Stomach (tissue), 9 donors: ENCODE data around the gene TFB1M. TPM values are rescaled to one million over a fixed set of nuclear protein-coding genes. Genes with fewer than 3 reads are reported as not detected.
"Not testable (repeated sequence)": the region's sequence is repeated elsewhere in the genome, so short reads cannot be mapped to it uniquely, and the experiment has no call there.

Experiments
- DNase-seq, 2 donors: peaks; one replicate each; pipeline versions ENCODE4 v3.0.0 to v3.0.0-alpha.2; 2013 to 2019
- H3K27ac ChIP-seq, 5 donors: fragments of 200-600 bp in 4 of 5; sonication (generic) in 4 of 5; one replicate each; pipeline ENCODE4 v1.5.1; 2013 to 2019; ENCODE audit warnings: mild to moderate bottlenecking in 1 of 5, moderate library complexity in 1 of 5
- H3K27me3 ChIP-seq, 3 donors: fragments of 200-600 bp; sonication (generic); one replicate each; pipeline ENCODE4 v1.5.1; 2017 to 2019; ENCODE audit warnings: mixed run types in 1 of 3
- H3K36me3 ChIP-seq, 4 donors: fragments of 200-600 bp; sonication (generic); 1 replicate in 3 of 4; 2 replicates in 1 of 4; pipeline ENCODE4 v1.5.1; 2016 to 2019
- H3K4me1 ChIP-seq, 4 donors: fragments of 200-600 bp; sonication (generic); one replicate each; pipeline ENCODE4 v1.5.1; 2016 to 2019
- H3K4me3 ChIP-seq, 4 donors: fragments of 200-600 bp; sonication (generic) in 3 of 4; one replicate each; pipeline ENCODE4 v1.5.1; 2016 to 2019; ENCODE audit warnings: mild to moderate bottlenecking in 1 of 4
- H3K9me3 ChIP-seq, 4 donors: fragments of 200-600 bp; sonication (generic); one replicate each; pipeline ENCODE4 v1.5.1; 2016 to 2019
- EP300 ChIP-seq: sonication (generic); formaldehyde crosslinking; IDR thresholded peaks from one replicate; pipeline ENCODE4 v1.6.1; 2017; ENCODE audit warnings: antibody characterized with exemption
- POLR2A ChIP-seq, 4 donors: fragments of 450-650 bp; IDR thresholded peaks; one replicate each; pipeline ENCODE4 v1.6.1; 2016; ENCODE audit warnings: antibody characterized with exemption in 4 of 4, control low read depth in 2 of 4, mild to moderate bottlenecking in 1 of 4, moderate library complexity in 1 of 4
- POLR2AphosphoS5 ChIP-seq, 3 donors: sonication (generic); formaldehyde crosslinking; IDR thresholded peaks; one replicate each; pipeline ENCODE4 v1.6.1; 2016; ENCODE audit warnings: antibody characterized with exemption in 3 of 3
- WGBS, 5 donors: extraction: QIAGEN DNeasy Blood & Tissue Kit in 3 of 5; methylation state at CpG; one replicate each; pipeline versions ENCODE4 v1.1.5 to v1.1.7; 2013 to 2018; 5-methylcytosine and 5-hydroxymethylcytosine counted together
- intact Hi-C: fragments of 100-400 bp; cut with DNase I; formaldehyde crosslinking; loops from one replicate; pipeline ENCODE4 v1.15.1; 2023; ENCODE audit warnings: low total_unique reads
- polyA plus RNA-seq, 3 donors: library from polyadenylated mRNA; stranded (reverse); fragments of 200-250 nt; gene quantifications; one replicate each; pipeline ENCODE4 v1.2.3, GENCODE V29; 2013
- total RNA-seq, 5 donors: library from RNA; depleted of rRNA; stranded (reverse); fragments of >200 nt; gene quantifications; one replicate each; pipeline versions ENCODE4 v1.1.0 to v1.2.3, GENCODE V29; 2014 to 2016
- TF ChIP-seq, protein P1 (sequence below), 7 experiments: fragments of 450-650 bp in 4 of 7; fragments of 200-600 bp in 3 of 7; sonication (generic) in 3 of 7; IDR thresholded peaks; one replicate each; pipeline ENCODE4 v1.5.1; 2016 to 2019; ENCODE audit warnings: antibody characterized with exemption in 7 of 7, control low read depth in 2 of 7, mild to moderate bottlenecking in 1 of 7
- donor health status: healthy with polysubstance abuse.
- donor health status: Bipolar disorder and iron deficiency.
- donor health status: healthy.

TFB1M gene
- total and polyA plus RNA-seq, 8 donors = 5.4 to 37.9 (median 13.7) TPM

GRCh38 chr6:155235087-155235486 lies 79.2 kb downstream of the TFB1M start:
- Histone ChIP-seq H3K27ac (no peak overlapping the region), H3K36me3 (no peaks in the 10 kb centered on the region), H3K4me3 (no peak overlapping the region), H3K4me1 (peaks cover 0 to 7% (median 0%) of the 10 kb centered on the region in 4 donors), H3K9me3 (peaks cover 0 to 6% (median 2%) of the 10 kb centered on the region in 4 donors), H3K27me3 (no peaks in the 10 kb centered on the region)
- peak in 1 of 2 donors; percentile 22 for DNase-seq
- WGBS, 5 donors = 54 to 75% (median 62%) methylated on average over 5 of the region's 5 CpGs
- intact Hi-C loops = no loop called here
- TF ChIP-seq, protein P1, sequence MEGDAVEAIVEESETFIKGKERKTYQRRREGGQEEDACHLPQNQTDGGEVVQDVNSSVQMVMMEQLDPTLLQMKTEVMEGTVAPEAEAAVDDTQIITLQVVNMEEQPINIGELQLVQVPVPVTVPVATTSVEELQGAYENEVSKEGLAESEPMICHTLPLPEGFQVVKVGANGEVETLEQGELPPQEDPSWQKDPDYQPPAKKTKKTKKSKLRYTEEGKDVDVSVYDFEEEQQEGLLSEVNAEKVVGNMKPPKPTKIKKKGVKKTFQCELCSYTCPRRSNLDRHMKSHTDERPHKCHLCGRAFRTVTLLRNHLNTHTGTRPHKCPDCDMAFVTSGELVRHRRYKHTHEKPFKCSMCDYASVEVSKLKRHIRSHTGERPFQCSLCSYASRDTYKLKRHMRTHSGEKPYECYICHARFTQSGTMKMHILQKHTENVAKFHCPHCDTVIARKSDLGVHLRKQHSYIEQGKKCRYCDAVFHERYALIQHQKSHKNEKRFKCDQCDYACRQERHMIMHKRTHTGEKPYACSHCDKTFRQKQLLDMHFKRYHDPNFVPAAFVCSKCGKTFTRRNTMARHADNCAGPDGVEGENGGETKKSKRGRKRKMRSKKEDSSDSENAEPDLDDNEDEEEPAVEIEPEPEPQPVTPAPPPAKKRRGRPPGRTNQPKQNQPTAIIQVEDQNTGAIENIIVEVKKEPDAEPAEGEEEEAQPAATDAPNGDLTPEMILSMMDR (IDR thresholded peaks at IDR 0.05) = no peak
- no peak for TF ChIP-seq EP300
- no peak for TF ChIP-seq POLR2AphosphoS5 (IDR thresholded peaks at IDR 0.05)
- no peak for TF ChIP-seq POLR2A (IDR thresholded peaks at IDR 0.05)

- 81 to 94% (median 91%) methylated on average over 4 of the region's 4 CpGs for WGBS, 5 donors
- no peak overlapping the region for H3K27ac ChIP-seq
- peaks cover 0 to 6% (median 2%) of the 10 kb centered on the region in 4 donors for H3K9me3 ChIP-seq
- H3K36me3 ChIP-seq = no peaks in the 10 kb centered on the region
- TF ChIP-seq POLR2A (IDR thresholded peaks at IDR 0.05) (no peak), POLR2AphosphoS5 (IDR thresholded peaks at IDR 0.05) (no peak), EP300 (no peak)
- TF ChIP-seq, protein P1 (IDR thresholded peaks at IDR 0.05) = no peak
- peaks cover 0 to 7% (median 0%) of the 10 kb centered on the region in 4 donors for H3K4me1 ChIP-seq
- no peak overlapping the region for H3K4me3 ChIP-seq
- intact Hi-C loops = no loop called here
- no peak for DNase-seq
- H3K27me3 ChIP-seq = no peaks in the 10 kb centered on the region
These were observed 79.6 kb downstream of the TFB1M start for GRCh38 chr6:155234687-155235086.

DNA sequence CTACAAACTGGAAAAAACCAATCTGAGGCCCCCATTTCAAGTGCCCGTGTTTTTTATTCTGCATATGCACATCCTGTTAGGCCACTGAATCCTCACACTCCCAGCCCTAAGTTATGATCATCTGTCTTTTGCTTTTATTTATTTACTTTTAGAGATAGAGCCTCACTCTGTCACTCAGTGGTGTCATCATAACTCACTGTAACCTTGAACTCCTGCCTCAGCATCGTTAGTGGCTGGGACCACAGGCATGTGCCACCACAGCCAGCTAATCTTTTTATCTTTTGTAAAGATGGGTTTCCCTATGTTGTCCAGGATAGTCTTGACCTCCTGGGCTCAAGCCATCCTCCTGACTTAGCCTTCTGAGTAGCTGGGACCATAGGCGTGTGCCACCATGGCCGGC lies 80.1 kb downstream of the TFB1M start:
- peaks cover 0 to 7% (median 0%) of the 10 kb centered on the region in 4 donors for H3K4me1 ChIP-seq
- H3K27ac ChIP-seq = no peak overlapping the region

DNA sequence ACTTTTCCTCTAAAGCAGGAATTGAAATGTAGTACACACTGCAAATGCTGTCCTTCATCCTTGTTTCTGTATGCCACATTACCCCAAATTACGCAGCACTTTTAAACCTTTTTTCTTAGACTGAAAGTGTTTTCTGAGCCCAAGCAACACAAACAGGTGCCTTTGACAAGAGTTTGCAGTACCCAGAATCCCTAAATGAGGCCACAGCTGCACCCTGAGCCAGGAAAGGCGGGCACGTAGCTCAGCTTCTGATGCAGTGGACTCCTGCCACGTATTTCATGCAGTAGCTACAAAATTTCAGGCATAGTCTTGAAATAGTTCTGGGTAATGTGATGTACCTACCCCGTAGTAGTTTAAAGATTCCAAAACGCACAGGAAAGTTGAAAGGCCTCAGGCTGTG lies 81.4 kb downstream of the TFB1M start:
- intact Hi-C loops = no loop called here
- Histone ChIP-seq H3K9me3 (peaks cover 0 to 5% (median 2%) of the 10 kb centered on the region in 4 donors), H3K27ac (no peak overlapping the region), H3K27me3 (no peaks in the 10 kb centered on the region), H3K4me1 (peaks cover 0 to 7% (median 2%) of the 10 kb centered on the region in 4 donors), H3K36me3 (no peaks in the 10 kb centered on the region), H3K4me3 (no peak overlapping the region)
- no peak for TF ChIP-seq POLR2AphosphoS5 (IDR thresholded peaks at IDR 0.05)
- TF ChIP-seq, protein P1 (IDR thresholded peaks at IDR 0.05) = no peak
- no peak for TF ChIP-seq POLR2A (IDR thresholded peaks at IDR 0.05)
- TF ChIP-seq EP300 = no peak
- DNase-seq = no peak
- WGBS, 5 donors = 70 to 94% (median 86%) methylated on average over 6 of the region's 6 CpGs

More for the DNA sequence above, 80.1 kb downstream of the TFB1M start:
- H3K4me3 ChIP-seq = no peak overlapping the region
- DNase-seq = no peak
- intact Hi-C loops = no loop called here
- H3K36me3 ChIP-seq = no peaks in the 10 kb centered on the region
- H3K9me3 ChIP-seq = peaks cover 0 to 6% (median 2%) of the 10 kb centered on the region in 4 donors
- WGBS, 5 donors = 72 to 91% (median 90%) methylated on average over 3 to 4 of the region's 4 CpGs
- TF ChIP-seq, protein P1 (IDR thresholded peaks at IDR 0.05) = no peak
- TF ChIP-seq EP300 (no peak), POLR2AphosphoS5 (IDR thresholded peaks at IDR 0.05) (no peak), POLR2A (IDR thresholded peaks at IDR 0.05) (no peak)
- no peaks in the 10 kb centered on the region for H3K27me3 ChIP-seq

DNA sequence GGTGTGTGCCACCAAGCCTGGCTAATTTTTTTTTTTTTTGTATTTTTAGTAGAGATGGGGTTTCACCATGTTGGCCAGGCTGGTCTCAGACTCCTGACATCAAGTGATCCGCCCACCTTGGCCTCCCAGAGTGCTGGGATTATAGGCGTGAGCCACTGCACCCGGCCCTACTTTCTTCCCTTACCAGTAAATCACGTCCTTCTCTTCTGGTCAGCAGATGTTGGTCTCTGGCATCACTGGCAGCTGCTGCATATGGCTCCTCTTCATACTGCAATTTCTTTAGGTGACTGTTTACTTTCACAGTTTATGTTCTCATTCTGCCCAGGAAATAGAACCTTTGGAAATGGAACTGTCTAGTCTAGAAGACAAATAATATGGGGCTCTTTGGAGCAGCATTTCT lies 83.3 kb downstream of the TFB1M start:
- H3K9me3 ChIP-seq, H3K27me3 ChIP-seq, DNase-seq, H3K4me1 ChIP-seq, H3K4me3 ChIP-seq, H3K36me3 ChIP-seq, intact Hi-C loops, H3K27ac ChIP-seq: not testable (repeated sequence)
- 79 to 96% (median 89%) methylated on average over 4 of the region's 4 CpGs for WGBS, 5 donors
